Esophagus (tissue), 2 donors: ENCODE measurements around the gene TMOD2. TPM values are rescaled to one million over a fixed set of nuclear protein-coding genes. Genes with fewer than 3 reads are reported as not detected.

ENCODE experiments used
- H3K27ac ChIP-seq, 2 donors: one replicate each; pipeline ENCODE4 v1.5.1; 2013; ENCODE audit warnings: low read depth in 2 of 2, mild to moderate bottlenecking in 2 of 2, inconsistent platforms in 1 of 2, low read length in 1 of 2, moderate library complexity in 1 of 2
- H3K27me3 ChIP-seq, 2 donors: one replicate each; pipeline ENCODE4 v1.6.1; 2013; ENCODE audit warnings: low read length in 2 of 2, control low read depth in 1 of 2, mild to moderate bottlenecking in 1 of 2; ENCODE audit not compliant: insufficient read depth in 2 of 2, control insufficient read depth in 1 of 2
- H3K36me3 ChIP-seq, 2 donors: one replicate each; pipeline ENCODE4 v1.6.1; 2013; ENCODE audit warnings: low read length in 1 of 2; ENCODE audit not compliant: control insufficient read depth in 2 of 2, insufficient read depth in 2 of 2
- H3K4me1 ChIP-seq, 2 donors: one replicate each; pipeline ENCODE4 v1.6.1; 2013; ENCODE audit warnings: low read length in 1 of 2; ENCODE audit not compliant: control insufficient read depth in 2 of 2, insufficient read depth in 2 of 2
- H3K4me3 ChIP-seq, 2 donors: one replicate each; pipeline ENCODE4 v1.5.1; 2013; ENCODE audit warnings: low read length in 2 of 2, mild to moderate bottlenecking in 2 of 2, low read depth in 1 of 2, moderate library complexity in 1 of 2
- H3K9me3 ChIP-seq, 2 donors: one replicate each; pipeline ENCODE4 v1.6.1; 2013; ENCODE audit warnings: mild to moderate bottlenecking in 2 of 2, low read depth in 1 of 2, low read length in 1 of 2, moderate library complexity in 1 of 2; ENCODE audit not compliant: control insufficient read depth in 2 of 2, insufficient read depth in 1 of 2
- WGBS, 2 donors: extraction: QIAGEN DNeasy Blood & Tissue Kit; methylation state at CpG; one replicate each; pipeline ENCODE4 v1.1.7; 2013; 5-methylcytosine and 5-hydroxymethylcytosine counted together
- polyA plus RNA-seq, 2 donors: library from polyadenylated mRNA; stranded (reverse); fragments of 200-250 nt; gene quantifications; one replicate each; pipeline ENCODE4 v1.2.3, GENCODE V29; 2013
- donor health status: healthy with polysubstance abuse.
- donor health status: Bipolar disorder and iron deficiency.

The TMOD2 gene
- polyA plus RNA-seq, 2 donors = 1.2 TPM

- peaks cover 0 to 3% of the 10 kb centered on the region in 2 donors for H3K36me3 ChIP-seq
- H3K9me3 ChIP-seq = no peaks in the 10 kb centered on the region
- no peak overlapping the region for H3K4me3 ChIP-seq
- H3K4me1 ChIP-seq = peaks cover 3 to 5% of the 10 kb centered on the region in 2 donors
- 72 to 83% methylated on average over 2 of the region's 2 CpGs for WGBS, 2 donors
- no peak overlapping the region for H3K27ac ChIP-seq
- H3K27me3 ChIP-seq = no peaks in the 10 kb centered on the region
These were observed 18.8 kb upstream of the TMOD2 start for GRCh38 chr15:51732646-51733045.

DNA sequence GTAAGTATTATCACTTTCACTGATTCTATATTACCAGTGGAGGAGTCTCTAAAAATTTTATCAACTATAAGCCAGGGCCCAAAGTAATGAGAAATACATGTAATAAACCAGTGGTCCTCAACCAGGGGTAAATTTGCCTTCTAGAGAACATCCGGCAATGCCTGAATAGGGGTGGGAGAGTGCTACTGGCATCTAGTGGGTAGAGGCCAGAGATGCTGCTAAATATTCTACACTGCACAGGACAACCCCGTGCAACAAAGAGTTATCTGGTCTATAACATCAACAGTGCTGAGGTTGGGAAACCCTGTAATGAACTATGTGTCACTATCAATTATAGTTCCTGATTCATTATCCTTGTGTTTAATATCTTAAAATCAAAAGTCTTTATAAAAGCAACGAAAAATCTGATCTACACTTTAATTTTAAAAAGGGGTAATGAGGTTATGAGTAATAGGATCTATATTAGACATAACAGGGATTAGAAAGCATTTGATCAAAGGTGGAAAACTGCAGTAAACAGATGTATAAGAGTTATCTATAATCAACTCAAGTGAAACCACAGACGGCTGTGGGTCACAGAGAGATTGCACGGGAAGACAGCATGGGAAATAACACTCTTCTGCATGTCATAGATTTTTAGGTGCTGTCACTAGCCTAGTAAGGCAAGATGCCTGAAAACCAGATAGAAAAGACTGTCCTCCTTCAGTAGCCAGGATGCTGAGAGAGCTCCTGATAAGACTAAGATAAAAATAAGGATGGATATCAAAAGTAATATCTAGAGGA is 16.0 kb upstream of the TMOD2 start:
- peaks cover 0 to 3% of the 10 kb centered on the region in 2 donors for H3K36me3 ChIP-seq
- no peaks in the 10 kb centered on the region for H3K27me3 ChIP-seq
- H3K9me3 ChIP-seq = no peaks in the 10 kb centered on the region
- WGBS, 2 donors = 49 to 67% methylated on average over 5 of the region's 5 CpGs
- no peak overlapping the region for H3K4me3 ChIP-seq
- H3K4me1 ChIP-seq = peaks cover 3% of the 10 kb centered on the region in 2 donors
- no peak overlapping the region for H3K27ac ChIP-seq

- 40 to 46% methylated on average over 3 of the region's 3 CpGs for WGBS, 2 donors
These were observed 15.3 kb upstream of the TMOD2 start for GRCh38 chr15:51736069-51736468.

DNA sequence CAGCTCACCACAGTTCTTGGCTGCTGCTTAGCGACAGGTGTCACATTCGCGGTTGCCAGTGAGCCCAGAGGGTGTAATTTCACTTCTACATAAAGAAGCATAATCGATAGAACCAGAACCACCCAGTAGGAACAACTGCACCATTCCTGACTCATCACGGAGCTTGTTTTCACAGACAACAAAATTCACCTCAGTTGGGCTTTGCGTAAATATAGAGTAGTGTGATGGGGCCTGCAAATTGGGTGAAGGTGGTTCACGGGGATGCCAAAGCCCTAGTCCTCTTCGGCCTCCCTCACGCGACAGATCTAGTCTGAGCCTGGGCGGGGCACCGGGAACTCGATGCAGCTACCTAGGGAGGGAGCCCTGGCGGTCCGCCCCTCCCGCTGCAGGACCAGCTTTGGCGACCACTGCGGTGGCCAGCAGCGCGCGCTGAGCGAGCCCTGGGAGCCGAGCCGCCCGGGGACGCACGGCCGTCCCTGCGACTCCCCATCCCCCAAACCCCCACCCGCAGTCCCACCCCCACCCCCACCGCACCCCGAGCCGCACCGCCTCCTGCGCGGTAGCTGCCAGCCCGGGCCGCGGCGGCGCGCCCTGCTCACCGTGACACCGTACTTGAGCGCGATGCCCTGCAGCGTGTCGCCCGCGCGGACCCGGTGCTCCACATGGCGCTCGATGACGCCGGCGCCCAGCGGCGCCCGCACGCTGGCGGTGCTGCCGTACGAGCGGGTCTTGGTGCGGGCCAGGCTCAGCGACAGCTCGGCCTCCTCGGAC is 14.5 kb upstream of the TMOD2 start:
- no peaks in the 10 kb centered on the region for H3K9me3 ChIP-seq
- H3K4me1 ChIP-seq = peaks cover 2% of the 10 kb centered on the region in 2 donors
- WGBS, 2 donors = 1% methylated on average over 64 to 69 of the region's 69 CpGs
- peaks cover 0 to 3% of the 10 kb centered on the region in 2 donors for H3K36me3 ChIP-seq
- peak overlapping the region; percentile 84 to 86 for H3K27ac ChIP-seq
- peak overlapping the region; percentile 62 to 71 for H3K4me3 ChIP-seq
- no peaks in the 10 kb centered on the region for H3K27me3 ChIP-seq

More at GRCh38 chr15:51736069-51736468, 15.3 kb upstream of the TMOD2 start:
- Histone ChIP-seq H3K36me3 (peaks cover 0 to 3% of the 10 kb centered on the region in 2 donors), H3K4me3 (peak overlapping the region in 1 of 2 donors; percentile 62), H3K9me3 (no peaks in the 10 kb centered on the region), H3K27ac (no peak overlapping the region), H3K4me1 (peaks cover 3% of the 10 kb centered on the region in 2 donors), H3K27me3 (no peaks in the 10 kb centered on the region)

GRCh38 chr15:51737522-51738305 is 13.7 kb upstream of the TMOD2 start, which contains the start of gene LYSMD2:
LYSMD2 (minus strand) TSS chr15:51737655; CDS start chr15:51737622, 33 bp downstream.
- Histone ChIP-seq H3K4me1 (no peaks in the 10 kb centered on the region), H3K9me3 (no peaks in the 10 kb centered on the region), H3K36me3 (peaks cover 0 to 3% of the 10 kb centered on the region in 2 donors), H3K27ac (peak within 1 kb of the TSS; percentile 84 to 86), H3K27me3 (no peaks in the 10 kb centered on the region), H3K4me3 (peak within 1 kb of the TSS; percentile 62 to 71)
- WGBS, 2 donors = 0% methylated on average over 36 to 67 of the region's 67 CpGs

DNA sequence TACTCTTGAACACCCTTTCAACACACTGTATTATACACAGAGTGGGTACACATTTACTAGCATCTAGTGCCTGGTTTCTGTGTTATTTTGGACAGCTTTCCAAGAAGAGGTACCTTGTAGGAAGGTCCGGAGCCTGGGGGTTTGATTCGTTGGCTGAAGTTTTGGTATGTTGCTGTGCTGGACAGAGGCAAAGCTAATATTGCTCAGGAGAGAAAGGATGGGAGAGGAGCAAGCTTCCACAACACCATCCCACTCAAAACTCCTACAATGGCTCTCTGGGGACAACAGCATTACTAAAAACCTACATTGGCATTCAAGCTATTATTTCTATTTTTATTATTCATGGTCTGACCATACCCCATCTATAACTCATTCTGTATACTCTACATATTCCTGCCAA is 12.8 kb upstream of the TMOD2 start:
- H3K27ac ChIP-seq = peak overlapping the region in 1 of 2 donors; percentile 60
- H3K4me3 ChIP-seq = no peak overlapping the region
- no peaks in the 10 kb centered on the region for H3K9me3 ChIP-seq

GRCh38 chr15:51739061-51739712 is 12.2 kb upstream of the TMOD2 start:
- 73 to 78% methylated on average over 2 of the region's 2 CpGs for WGBS, 2 donors
- Histone ChIP-seq H3K36me3 (peaks cover 0 to 1% of the 10 kb centered on the region in 2 donors), H3K9me3 (no peaks in the 10 kb centered on the region), H3K4me1 (no peaks in the 10 kb centered on the region), H3K27me3 (no peaks in the 10 kb centered on the region), H3K27ac (no peak overlapping the region), H3K4me3 (no peak overlapping the region)

More for the DNA sequence above, 12.8 kb upstream of the TMOD2 start:
- Histone ChIP-seq H3K36me3 (peaks cover 0 to 3% of the 10 kb centered on the region in 2 donors), H3K27me3 (no peaks in the 10 kb centered on the region), H3K4me1 (no peaks in the 10 kb centered on the region)
- 59 to 65% methylated on average over 2 of the region's 2 CpGs for WGBS, 2 donors

- no peak overlapping the region for H3K4me3 ChIP-seq
- H3K36me3 ChIP-seq = no peaks in the 10 kb centered on the region
- H3K4me1 ChIP-seq = peaks cover 0 to 2% of the 10 kb centered on the region in 2 donors
- H3K27ac ChIP-seq = no peak overlapping the region
- H3K27me3 ChIP-seq = no peaks in the 10 kb centered on the region
- no peaks in the 10 kb centered on the region for H3K9me3 ChIP-seq
- WGBS, 2 donors = 85 to 87% methylated on average over 5 of the region's 5 CpGs
These were observed 2.1 kb upstream of the TMOD2 start for GRCh38 chr15:51749307-51749706.

GRCh38 chr15:51750186-51750585 is 1.2 kb upstream of the TMOD2 start:
- Histone ChIP-seq H3K9me3 (no peaks in the 10 kb centered on the region), H3K36me3 (no peaks in the 10 kb centered on the region), H3K4me1 (peaks cover 0 to 2% of the 10 kb centered on the region in 2 donors), H3K27ac (no peak overlapping the region), H3K27me3 (no peaks in the 10 kb centered on the region), H3K4me3 (no peak overlapping the region)
- 77 to 82% methylated on average over 4 of the region's 4 CpGs for WGBS, 2 donors
